ENCODE results near the gene ITPR1. TPM values are rescaled to one million over a fixed set of nuclear protein-coding genes. Genes with fewer than 3 reads are reported as not detected.

ITPR1 gene
- total and polyA plus RNA-seq, 2 of the 4 experiments (the other 2 are of a cell fraction): 1.8 to 5.7 TPM

DNA sequence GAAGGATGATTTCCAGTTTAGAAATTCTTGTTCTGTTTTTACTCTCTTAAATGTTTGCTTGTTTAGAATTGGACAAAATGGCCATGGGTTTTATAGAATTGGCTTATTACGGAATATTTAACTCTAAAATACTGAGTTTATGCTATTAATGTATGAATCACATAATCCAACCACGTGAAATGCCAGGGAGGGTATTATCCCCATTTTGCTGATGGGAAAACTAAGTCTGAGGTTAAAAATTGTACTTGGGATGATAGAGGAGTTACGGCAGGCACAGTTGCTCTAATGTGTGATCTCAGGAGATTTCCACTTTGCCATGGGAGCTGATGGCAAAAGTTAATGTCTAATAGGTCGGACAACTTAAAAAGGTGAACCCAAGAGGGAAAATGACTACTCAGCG, 194.4 kb downstream of the ITPR1 start:
- in situ Hi-C loops (cut with MboI; ENCODE audit: low sequenced_read_pairs): no loop called here
- no peaks in the 10 kb centered on the region for H4K20me1 ChIP-seq (ENCODE audit: insufficient read depth, low read length)
- H2BK120ac ChIP-seq (ENCODE audit: low read depth, low read length): no peak overlapping the region
- ATAC-seq (ENCODE audit: low read depth): no peak
- H3K36me3 ChIP-seq (ENCODE audit: control insufficient read depth, insufficient read depth, low read length): peaks cover 3% of the 10 kb centered on the region; the same call in 1 of the 2 replicates
- no peak overlapping the region for H2AK5ac ChIP-seq (ENCODE audit: low read depth, low read length)
- no peaks in the 10 kb centered on the region for H3K9me3 ChIP-seq (ENCODE audit: control insufficient read depth, insufficient read depth, low read length)
- no peak overlapping the region for H3K27ac ChIP-seq (ENCODE audit: insufficient read depth, low read length)
- H2BK15ac ChIP-seq (ENCODE audit: low read depth, low read length): no peak overlapping the region
- H3K4me2 ChIP-seq (ENCODE audit: low read depth, low read length): no peak overlapping the region
- no peak overlapping the region for H3K23ac ChIP-seq (ENCODE audit: low read depth, low read length)
- no peak overlapping the region for H3K18ac ChIP-seq (ENCODE audit: low read depth, low read length)
- H4K5ac ChIP-seq (ENCODE audit: low read depth, low read length): peak overlapping the region; percentile 15; the same call in 1 of the 2 replicates
- no peak overlapping the region for H3K56ac ChIP-seq (ENCODE audit: extremely low read depth, insufficient read depth, low read length)
- H4K91ac ChIP-seq (ENCODE audit: insufficient read depth, low read depth, low read length): no peak overlapping the region
- H3K4me3 ChIP-seq (ENCODE audit: insufficient read depth, low read depth, low read length): no peak overlapping the region
- POLR2A ChIA-PET (ENCODE audit: unreplicated experiment): no interaction called here
- DNase-seq: no peak
- H3K4me1 ChIP-seq (ENCODE audit: control insufficient read depth, insufficient read depth, low read length): peaks cover 3% of the 10 kb centered on the region
- H2AFZ ChIP-seq (replicated peaks; ENCODE audit: low read length, poor library complexity): no peak overlapping the region
- H2BK20ac ChIP-seq (ENCODE audit: low read depth, low read length): no peak overlapping the region
- no TSS peak for BruUV-seq (replicated peaks)
- no peaks in the 10 kb centered on the region for H3K27me3 ChIP-seq (ENCODE audit: control insufficient read depth, insufficient read depth, low read length)
- H3K4ac ChIP-seq (ENCODE audit: low read depth, low read length): no peak overlapping the region
- H3K9ac ChIP-seq (ENCODE audit: low read depth, low read length): no peak overlapping the region
- WGBS, 2 experiments (ENCODE audit: extremely low coverage in 2 of 2, insufficient read length in 1 of 2): 100% methylated on average over 1 of the region's 5 CpGs; no CpG with 5 or more reads in 1 of the 2 experiments
- no peak overlapping the region for H2BK5ac ChIP-seq (ENCODE audit: low read depth, low read length, poor library complexity, severe bottlenecking)
- no peaks in the 10 kb centered on the region for H3K79me1 ChIP-seq (ENCODE audit: low read depth in 1 of 2, low read length in 2 of 2)
- no peaks in the 10 kb centered on the region for H3K9me1 ChIP-seq (ENCODE audit: insufficient read depth, low read length)
- CTCF ChIA-PET: no interaction called here
- intact Hi-C loops (cut with micrococcal nuclease): no loop called here
- H3K14ac ChIP-seq (replicated peaks; ENCODE audit: low read depth, low read length): no peak overlapping the region
- TF ChIP-seq RAD21 (IDR thresholded peaks at IDR 0.05; ENCODE audit: low read length) (no peak), BHLHE40 (IDR thresholded peaks at IDR 0.05; ENCODE audit: low read depth, low read length) (no peak), POLR2A (IDR thresholded peaks at IDR 0.05; ENCODE audit: low read depth, low read length) (no peak), MXI1 (IDR thresholded peaks at IDR 0.05; ENCODE audit: borderline replicate concordance, low read depth, low read length) (no peak), CEBPB (IDR thresholded peaks at IDR 0.05; ENCODE audit: low read depth, low read length) (no peak), SMC3 (IDR thresholded peaks at IDR 0.05; ENCODE audit: low read depth, low read length) (no peak), FOS (IDR thresholded peaks at IDR 0.05; ENCODE audit: low read depth, low read length) (no peak)
- TF ChIP-seq, protein P1, sequence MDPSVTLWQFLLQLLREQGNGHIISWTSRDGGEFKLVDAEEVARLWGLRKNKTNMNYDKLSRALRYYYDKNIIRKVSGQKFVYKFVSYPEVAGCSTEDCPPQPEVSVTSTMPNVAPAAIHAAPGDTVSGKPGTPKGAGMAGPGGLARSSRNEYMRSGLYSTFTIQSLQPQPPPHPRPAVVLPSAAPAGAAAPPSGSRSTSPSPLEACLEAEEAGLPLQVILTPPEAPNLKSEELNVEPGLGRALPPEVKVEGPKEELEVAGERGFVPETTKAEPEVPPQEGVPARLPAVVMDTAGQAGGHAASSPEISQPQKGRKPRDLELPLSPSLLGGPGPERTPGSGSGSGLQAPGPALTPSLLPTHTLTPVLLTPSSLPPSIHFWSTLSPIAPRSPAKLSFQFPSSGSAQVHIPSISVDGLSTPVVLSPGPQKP (IDR thresholded peaks at IDR 0.05; ENCODE audit: borderline replicate concordance, low read depth, low read length): no peak
- H2AK9ac ChIP-seq (replicated peaks; ENCODE audit: low read depth, low read length, poor library complexity): no peak overlapping the region
- peak overlapping the region in 1 of 2 experiments; percentile 40; a peak in 2 of 4 replicates for H4K8ac ChIP-seq (ENCODE audit: low read depth in 2 of 2, low read length in 2 of 2)
- dilution Hi-C loops (cut with HindIII; ENCODE audit: low sequenced_read_pairs, unreplicated experiment): no loop called here
